Measurements from ENCODE around the gene HSPG2. TPM values are rescaled to one million over a fixed set of nuclear protein-coding genes. Genes with fewer than 3 reads are reported as not detected.

HSPG2 gene
- total and polyA plus RNA-seq, 11 donors: 164 to 608 (median 304) TPM

GRCh38 chr1:21854751-21855131 is 82.4 kb downstream of the HSPG2 start:
- intact Hi-C loops (cut with DNase I): no loop called here
- no peak overlapping the region for H3K4me3 ChIP-seq
- no peak overlapping the region for H3K27ac ChIP-seq
- ATAC-seq: no peak
- no peaks in the 10 kb centered on the region for H3K9me3 ChIP-seq
- DNase-seq: no peak
- H3K27me3 ChIP-seq: no peaks in the 10 kb centered on the region
- H3K4me1 ChIP-seq: peaks cover 0 to 3% (median 0%) of the 10 kb centered on the region in 12 donors
- H3K36me3 ChIP-seq: peaks cover 23 to 100% (median 100%) of the 10 kb centered on the region in 9 donors
- no peak for TF ChIP-seq POLR2A (IDR thresholded peaks at IDR 0.05)
- WGBS, 4 donors: 85 to 98% (median 92%) methylated on average over 11 to 13 of the region's 13 CpGs

DNA sequence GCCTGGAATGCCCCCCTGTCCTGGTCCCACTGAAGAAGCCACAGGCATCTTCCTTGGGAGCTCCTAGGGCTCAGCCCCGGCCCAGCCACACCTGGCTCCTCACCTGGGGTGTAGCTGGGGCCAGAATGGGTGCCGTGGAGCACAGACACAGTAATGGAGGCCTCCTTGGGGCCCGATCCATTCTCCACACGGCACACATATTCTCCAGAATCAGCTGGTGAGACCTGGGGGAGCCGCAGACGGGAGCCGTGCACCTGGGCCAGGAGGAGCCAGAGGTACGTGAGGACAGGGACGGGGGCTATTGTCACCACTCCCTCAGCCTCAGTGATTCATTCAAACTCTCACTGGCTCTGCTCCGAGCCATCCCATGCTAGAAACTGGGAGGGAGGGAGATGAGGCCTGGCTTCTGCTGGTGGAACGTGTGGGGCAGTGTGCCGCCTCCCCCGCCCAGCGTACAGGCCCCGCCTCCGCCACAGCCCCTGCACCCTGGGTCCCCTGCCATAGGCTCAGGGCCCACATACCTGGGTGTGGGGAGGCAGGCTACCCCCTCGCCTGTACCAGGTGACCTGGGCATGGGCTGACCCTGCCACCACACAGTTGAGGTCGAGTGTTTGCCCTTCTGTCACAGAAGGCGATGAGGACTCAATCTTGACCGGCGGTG is 82.9 kb downstream of the HSPG2 start:
- peaks cover 23 to 100% (median 100%) of the 10 kb centered on the region in 9 donors for H3K36me3 ChIP-seq
- WGBS, 4 donors: 91 to 93% (median 92%) methylated on average over 6 to 21 of the region's 21 CpGs
- no peak overlapping the region for H3K27ac ChIP-seq
- no peaks in the 10 kb centered on the region for H3K27me3 ChIP-seq
- H3K4me3 ChIP-seq: no peak overlapping the region
- DNase-seq (no peak), ATAC-seq (peak in 2 of 4 donors; percentile 4 to 5)
- no peaks in the 10 kb centered on the region for H3K9me3 ChIP-seq
- intact Hi-C loops (cut with DNase I): no loop called here
- peaks cover 0 to 3% (median 0%) of the 10 kb centered on the region in 12 donors for H3K4me1 ChIP-seq
- TF ChIP-seq POLR2A (IDR thresholded peaks at IDR 0.05) (no peak), CTCF (IDR thresholded peaks at IDR 0.05) (no peak)

GRCh38 chr1:21853131-21853427 is 84.0 kb downstream of the HSPG2 start:
- 83 to 90% (median 86%) methylated on average over 7 of the region's 7 CpGs for WGBS, 4 donors
- intact Hi-C loops (cut with DNase I): no loop called here
- no peak for ATAC-seq
- H3K27ac ChIP-seq: no peak overlapping the region
- TF ChIP-seq POLR2A (IDR thresholded peaks at IDR 0.05): no peak
- H3K27me3 ChIP-seq: no peaks in the 10 kb centered on the region
- peaks cover 0 to under 1% (median 0%) of the 10 kb centered on the region in 12 donors for H3K4me1 ChIP-seq
- peaks cover 21 to 100% (median 100%) of the 10 kb centered on the region in 9 donors for H3K36me3 ChIP-seq
- no peak for DNase-seq
- H3K4me3 ChIP-seq: no peak overlapping the region
- no peaks in the 10 kb centered on the region for H3K9me3 ChIP-seq

DNA sequence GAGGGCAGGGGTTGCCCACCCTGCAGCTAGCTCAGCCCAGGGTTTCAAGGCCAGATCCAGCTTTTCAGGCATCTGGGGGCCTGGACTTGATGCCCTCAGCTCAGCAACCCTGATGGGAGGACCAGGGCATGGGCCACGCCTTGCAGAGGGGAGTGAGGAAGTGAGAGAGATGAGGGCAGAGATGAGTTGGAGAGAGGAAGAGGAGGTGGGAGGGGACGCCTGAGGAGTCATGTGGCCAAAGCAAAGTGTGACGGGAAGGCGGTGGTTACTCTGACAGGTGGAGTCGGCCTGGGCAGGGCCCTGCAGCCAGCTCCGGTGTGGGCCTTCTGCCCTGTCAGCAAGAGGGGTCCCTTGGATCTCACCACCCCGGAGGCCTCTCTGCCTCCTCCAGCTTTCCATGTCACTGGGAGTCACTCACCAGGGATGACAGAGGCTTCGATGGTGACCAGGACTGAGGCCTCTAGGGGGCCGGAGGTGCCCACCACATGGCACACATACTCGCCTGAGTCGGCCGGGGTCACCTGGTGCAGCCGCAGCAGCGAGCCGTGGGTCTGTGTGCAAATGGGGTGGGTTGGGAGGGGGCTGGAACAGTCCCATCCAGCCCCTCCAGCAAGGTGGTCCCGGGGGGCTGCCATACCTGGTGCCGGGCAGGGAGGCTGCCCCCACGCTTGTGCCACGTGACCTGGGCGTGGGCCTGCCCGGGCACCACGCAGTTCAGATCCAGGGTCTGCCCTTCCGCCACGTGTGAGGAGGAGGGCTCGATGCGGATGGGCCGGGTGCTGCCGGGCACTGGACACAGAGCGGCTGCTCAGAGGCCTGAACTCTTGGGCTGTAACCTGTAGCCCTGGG is 84.6 kb downstream of the HSPG2 start:
- no peak for DNase-seq

DNA sequence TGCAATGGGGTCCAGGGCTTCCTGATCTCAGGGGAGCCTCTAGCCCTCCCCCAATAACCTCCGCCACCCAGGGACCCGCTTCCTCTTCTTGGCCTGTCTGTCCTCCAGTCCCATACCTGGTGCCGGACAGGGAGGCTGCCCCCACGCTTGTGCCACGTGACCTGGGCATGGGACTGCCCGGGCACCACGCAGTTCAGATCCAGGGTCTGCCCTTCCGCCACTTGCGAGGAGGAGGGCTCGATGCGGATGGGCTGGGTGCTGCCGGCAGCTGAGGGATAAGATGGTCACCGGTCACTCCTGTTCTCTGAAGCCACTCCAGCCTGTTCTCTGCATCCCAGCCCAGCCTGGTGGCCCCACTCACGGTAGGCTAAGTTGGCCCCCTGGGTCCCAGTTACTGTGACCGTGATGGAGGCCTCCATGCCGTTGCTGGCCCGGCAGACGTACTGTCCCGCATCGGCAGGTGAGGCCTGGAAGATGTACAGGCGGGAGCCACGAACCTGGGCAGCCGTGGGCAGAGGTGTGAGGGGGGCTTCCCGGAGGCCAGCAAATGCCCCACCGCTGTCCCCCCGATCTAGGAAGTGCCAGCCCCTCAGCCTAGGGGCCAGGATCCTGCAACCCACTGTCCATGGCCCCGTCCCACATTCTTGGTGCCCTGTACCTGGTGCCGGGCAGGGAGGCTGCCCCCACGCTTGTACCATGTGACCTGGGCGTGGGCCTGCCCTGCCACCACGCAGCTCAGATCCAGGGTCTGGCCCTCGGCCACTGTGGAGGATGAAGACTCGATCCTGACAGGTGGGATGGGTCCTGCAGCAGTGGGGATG is 85.5 kb downstream of the HSPG2 start:
- Histone ChIP-seq H3K27ac (peak overlapping the region in 1 of 12 donors; percentile 5), H3K36me3 (peaks cover 22 to 100% (median 99%) of the 10 kb centered on the region in 9 donors), H3K27me3 (no peaks in the 10 kb centered on the region), H3K9me3 (no peaks in the 10 kb centered on the region), H3K4me3 (no peak overlapping the region), H3K4me1 (no peaks in the 10 kb centered on the region)
- ATAC-seq: no peak
- TF ChIP-seq CTCF (IDR thresholded peaks at IDR 0.05): no peak
- TF ChIP-seq POLR2A (IDR thresholded peaks at IDR 0.05): no peak
- peak in 1 of 5 donors; percentile 52 for DNase-seq
- WGBS, 4 donors: 94 to 97% (median 95%) methylated on average over 14 to 33 of the region's 33 CpGs
- intact Hi-C loops (cut with DNase I): no loop called here

More for the DNA sequence above, 84.6 kb downstream of the HSPG2 start:
- Histone ChIP-seq H3K4me3 (no peak overlapping the region), H3K27ac (peak overlapping the region in 1 of 12 donors; percentile 5), H3K4me1 (no peaks in the 10 kb centered on the region), H3K27me3 (no peaks in the 10 kb centered on the region), H3K9me3 (no peaks in the 10 kb centered on the region), H3K36me3 (peaks cover 24 to 100% (median 100%) of the 10 kb centered on the region in 9 donors)
- WGBS, 4 donors: 88 to 94% (median 92%) methylated on average over 19 to 29 of the region's 29 CpGs
- intact Hi-C loops (cut with DNase I): no loop called here
- TF ChIP-seq POLR2A (IDR thresholded peaks at IDR 0.05): no peak
- no peak for ATAC-seq
